ENCODE data around the gene RGMB.
A peak's percentile ranks its signal among the peaks of the same experiment; 100 is the strongest.

Gene RGMB

DNA sequence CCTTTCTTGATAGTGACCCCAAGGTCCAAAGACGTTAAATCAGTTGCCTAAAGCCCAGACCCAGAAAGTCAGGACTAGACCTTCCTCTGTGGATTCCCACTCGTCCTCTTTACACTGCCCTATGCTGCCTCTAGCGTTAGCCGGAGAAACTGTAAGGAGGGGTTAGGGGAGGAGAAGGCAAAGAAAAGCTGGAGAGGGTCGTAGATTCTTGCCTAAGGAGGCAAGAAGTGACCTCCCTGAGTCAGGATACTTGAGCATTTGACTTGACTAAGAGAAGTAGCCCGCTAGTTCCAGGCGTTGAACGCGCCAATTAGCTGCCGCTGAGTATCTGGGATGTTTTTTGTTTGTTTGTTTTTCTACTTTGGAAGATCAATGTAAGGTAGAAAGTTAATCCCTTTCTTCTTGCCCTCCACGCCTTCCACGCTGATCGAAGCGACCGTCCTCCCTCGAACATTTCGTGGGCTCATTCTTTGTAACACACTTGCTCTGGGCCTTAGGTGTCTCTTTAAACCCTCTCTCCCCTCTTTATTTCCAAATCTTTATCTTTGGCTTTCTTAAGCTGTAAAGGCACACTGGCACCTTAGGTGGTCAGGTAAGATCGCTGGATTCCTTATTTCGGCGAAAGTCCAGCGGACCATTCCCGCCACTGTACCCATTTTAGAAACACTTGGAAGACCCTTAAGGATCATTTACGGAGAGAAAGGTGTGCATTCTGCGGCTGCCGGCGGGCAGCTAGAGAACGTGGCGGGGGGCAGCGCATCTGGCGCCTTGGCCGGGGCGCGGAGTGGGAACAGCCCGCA, 5.1 kb upstream of the RGMB start:
- DNase-seq, result peak; percentile 10

DNA sequence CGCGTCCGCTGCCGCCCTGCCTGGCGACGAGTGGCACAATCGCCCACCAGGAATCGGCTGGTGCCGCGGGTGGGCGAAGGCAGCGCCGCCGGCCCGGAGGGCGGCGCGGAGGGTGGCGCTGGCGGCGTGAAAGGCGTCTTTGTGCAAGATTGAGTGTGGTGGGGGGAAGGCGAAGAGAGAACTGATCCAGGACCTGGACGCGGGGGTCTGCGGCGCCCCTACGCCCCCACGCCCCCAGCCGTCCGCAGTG, 4.6 kb upstream of the RGMB start:
- DNase-seq, result no peak

DNA sequence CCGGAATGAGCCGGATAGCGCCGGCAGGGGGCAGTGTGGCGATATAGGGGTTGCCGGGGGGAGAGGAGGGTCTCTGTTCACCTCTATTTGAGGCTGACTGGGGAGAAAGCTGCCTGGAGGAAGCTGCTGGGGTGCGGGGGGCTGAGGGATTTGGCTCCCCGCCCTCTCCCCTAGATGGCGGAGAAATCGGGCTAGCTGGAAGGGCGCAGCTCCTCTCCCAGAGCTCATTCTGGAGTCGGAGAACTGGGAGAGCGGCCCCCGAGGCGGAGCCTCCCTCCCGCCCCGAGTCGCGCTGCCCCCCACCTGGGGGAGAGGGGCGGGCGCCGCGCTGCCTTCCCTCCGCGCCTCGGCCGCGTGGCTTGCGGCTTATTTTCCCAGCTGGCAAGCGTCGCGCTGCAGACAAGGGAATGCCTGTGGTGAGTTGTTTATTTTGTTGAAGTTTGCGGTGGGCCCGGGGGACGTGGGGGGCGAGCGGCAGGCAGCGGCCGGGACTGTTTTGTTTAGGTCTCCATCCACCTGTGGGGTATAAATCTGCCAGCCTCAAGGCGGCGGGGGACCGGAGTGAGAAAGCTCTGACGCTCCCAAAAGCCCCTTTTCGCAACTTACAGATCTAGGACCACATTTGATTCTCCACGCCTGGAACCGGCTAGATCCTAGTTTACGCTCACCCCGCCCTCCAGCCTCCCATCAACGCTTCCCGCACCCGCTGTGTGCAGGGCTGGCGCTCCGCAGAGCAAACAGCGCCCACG, 4.1 kb upstream of the RGMB start:
- peak; percentile 31 for DNase-seq

DNA sequence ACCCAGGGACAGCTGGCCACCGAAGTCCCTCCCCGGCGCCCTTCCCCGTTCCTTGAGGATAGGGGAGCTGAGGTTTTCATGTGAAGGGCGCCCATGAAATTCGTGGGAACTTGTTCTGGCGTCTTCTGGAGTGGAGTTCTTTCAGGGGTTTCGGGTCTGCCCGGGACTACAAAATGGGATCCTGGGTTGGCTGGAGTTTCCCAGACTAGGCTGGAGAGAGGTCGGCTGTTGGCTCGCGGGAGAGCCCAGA, 3.6 kb upstream of the RGMB start:
- DNase-seq, result no peak

DNA sequence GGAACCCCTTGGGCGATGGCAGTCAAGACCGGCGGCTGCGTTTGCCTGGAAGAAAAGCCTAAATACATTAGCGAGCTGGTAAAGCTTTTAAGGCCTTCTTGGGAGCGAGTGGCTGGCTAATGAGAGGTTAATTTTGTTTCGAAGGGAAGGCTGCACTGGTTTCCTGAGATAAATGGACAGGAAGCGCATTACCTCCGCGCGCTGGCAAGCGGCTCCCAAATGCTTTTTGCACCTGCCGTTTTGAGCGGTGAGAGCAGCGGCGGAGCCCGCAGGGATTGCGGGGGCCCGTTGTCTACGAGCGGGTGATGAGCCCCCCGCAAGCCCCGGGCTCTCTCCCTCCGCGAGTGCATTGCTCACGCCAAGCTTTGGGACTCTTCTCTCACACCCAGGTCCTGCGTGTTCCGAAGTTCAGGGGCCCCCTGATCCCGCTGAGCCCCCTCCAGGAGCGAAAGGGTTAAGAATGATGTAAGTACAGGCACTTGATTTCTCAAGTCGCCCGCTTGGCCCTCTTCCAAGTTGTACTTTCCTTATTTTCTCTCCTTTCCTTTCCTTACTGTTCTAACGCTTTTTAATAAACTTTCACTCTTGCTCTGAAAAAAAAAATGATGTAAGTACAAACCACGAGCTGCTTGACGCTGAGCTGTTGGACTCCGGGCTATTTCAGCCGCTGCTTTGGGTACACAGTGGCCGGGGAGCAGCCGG, 3.1 kb upstream of the RGMB start:
- peak; percentile 19 for DNase-seq

DNA sequence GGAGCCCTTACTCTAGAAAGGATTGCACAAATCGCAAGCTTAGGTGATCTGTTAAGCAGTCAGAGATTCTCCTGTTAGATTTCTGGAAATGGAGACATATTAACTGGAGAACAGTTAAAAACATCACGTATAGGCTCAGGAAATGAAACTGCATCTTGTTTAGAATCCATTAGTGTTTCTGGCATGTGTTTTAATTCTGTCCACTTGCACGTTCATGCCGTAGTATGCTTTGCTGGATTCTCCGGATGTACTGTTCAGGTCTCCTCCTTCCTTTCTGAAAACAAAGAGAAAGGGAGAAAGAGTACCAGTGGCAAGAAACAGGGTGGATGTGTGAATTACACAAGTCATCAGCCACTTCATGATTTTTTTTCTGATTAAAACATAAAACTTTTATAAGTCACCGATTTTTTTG, 2.5 kb upstream of the RGMB start:
- no peak for DNase-seq

DNA sequence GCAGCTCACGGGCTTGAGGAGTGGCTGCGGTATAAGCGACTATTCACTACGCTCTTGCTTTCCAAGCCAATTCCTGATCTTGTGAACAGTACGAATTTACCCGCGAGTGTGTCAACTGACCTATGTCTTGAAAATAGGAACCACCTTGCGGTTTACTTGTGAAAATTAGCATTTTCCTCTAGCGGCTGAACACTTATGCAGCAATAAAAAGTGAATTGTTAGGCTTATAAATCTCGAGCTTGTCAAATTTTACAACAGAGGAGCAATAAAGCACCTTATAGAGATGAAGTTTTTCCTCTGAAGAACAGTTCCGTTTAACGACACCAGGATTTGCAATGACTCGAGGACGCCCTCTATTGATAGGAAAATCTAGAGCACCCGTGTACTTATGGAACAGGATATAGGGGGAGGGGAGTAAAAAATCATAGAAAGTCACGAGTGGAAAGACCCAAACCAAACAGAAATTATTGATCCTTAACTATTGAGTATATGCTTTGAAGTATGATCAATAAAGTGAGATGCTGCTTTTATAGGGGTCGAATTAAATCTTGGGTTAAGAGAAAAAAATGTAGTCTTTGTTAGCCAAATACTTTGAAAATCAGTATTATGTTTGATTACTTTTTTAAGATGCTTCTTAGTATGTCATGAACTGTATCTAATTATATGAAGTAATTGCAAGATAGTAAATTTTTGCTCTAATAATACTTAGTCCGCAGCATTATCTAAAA, 1.9 kb upstream of the RGMB start:
- peak; percentile 29 for DNase-seq

DNA sequence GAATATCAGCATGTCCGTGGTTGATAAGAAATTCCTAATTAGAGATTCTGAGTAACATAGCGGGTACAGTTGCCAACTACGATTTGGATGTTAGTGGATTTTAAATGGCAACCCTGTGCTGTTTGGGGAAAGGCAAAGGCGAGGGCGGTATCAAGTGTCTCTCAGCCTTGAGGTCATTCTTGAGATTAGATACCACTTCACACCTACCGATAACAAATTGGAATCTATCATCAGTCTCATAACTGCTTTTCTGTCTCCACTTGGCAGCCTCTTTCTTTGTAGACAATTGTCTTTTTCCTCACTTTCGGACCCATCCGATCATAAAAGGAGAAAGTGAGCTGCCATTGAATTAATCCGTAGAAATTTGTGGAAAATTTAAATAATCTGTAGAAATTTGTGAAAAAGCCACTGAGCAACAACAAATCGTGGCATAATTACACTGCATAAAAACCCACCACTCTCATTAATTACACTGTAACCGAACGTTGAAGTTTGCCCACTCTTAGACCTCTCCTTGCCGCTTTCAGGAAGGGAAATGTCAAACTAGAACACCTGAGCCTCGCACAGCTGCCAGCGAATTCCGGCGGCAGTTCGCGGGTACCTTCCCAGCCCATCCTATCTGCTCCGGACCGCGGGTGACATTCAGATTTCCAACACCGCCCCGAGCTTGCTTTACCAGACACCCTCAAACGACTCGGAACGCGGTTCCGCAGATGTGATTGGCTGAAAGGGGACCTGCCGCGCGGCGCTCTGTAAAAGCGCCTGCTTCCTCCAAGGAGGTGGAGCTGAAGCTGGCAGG, 849 bp upstream of the RGMB start:
- DNase-seq, result peak; percentile 43

DNA sequence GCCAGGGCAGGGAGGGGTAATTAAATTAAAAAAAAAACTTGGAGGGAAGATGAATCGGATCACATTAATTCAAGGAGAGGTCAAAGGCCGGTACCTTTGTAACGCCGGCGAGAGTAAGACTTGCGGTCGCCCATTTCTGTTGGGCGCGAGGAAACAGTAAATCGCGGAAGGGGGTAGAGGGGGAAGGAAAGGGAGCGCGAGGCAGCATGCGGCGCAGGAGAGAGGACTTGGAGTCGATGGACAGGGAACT, 324 bp upstream of the RGMB start:
- no peak for DNase-seq

DNA sequence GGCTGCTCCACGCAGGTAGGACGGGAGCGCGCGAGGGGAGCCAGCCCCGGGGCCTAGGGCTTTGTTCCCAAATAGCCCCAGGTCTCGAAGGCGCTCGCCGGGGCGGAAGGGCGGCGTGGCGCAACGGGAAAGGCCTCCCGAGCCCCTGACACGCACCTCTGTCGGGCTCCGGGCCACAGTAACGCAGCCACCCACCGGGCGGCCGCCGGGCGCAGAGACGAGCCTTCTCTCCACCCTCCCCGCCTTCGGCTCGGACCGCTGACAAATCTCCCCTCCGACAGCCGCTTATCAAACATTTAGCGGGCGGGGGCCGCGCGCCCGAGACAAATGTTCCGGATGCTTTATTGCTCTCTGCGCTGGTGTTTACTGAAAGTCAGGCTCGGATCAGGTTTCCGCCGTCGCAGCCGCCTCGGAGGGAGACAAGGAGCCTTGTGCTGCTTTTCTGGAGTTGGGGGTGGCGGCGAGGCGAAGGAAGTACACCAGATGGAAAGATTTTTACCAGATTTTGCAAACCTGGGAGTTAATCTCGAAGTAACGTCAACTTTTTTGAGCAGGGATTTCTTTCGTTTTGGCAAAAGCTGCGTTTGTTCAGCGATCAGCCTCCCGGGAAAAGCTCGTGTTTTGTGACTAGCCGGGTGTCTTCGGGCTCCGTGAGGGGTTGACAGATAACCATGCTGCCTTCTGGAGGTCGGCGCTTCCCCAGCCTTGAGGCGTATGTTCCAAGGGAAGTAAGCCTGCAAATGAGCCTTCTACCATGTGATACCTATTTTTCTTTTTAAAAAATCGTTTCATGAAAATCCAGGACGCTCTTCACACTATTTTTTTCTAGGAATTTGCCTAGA, 950 bp downstream of the RGMB start:
- peak; percentile 53 for DNase-seq

DNA sequence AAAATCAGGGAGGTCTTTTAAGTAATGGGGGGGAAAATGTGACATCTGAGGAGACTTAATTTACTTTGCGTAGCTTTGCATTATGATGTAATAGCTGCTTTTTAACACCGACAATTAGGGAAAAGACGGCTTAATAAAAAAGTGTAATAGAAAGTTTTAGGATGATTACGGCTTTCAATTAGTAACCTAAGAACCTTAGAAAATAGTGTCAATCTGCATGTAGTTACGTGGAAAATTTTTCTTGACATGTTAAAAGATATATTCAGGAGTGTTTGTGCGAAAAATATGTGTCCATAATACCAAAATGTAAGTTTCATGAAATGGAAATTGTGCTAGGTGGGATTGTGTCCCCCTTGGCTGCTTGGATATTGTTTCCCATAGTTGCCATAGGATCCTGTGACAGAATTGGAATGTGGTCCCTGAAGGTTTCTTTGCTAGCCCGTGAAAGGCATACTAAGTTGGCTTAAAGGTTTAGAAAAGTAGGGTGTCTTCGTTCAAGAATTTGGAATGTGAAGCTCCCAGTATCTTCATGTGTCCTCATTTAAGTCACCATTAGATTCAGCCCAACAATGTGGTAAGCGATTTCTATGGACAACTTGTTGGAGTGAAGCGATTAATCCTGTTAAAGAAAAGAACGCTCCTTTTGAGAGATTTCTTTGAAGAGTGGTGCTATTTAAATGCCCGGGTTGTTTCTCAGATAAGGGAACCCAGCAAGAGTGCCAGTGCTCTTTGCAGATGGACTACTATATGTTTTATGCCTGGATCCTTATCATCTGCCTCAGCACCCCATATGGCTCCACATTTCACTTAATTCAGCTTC, 2.0 kb downstream of the RGMB start:
- DNase-seq, result no peak

DNA sequence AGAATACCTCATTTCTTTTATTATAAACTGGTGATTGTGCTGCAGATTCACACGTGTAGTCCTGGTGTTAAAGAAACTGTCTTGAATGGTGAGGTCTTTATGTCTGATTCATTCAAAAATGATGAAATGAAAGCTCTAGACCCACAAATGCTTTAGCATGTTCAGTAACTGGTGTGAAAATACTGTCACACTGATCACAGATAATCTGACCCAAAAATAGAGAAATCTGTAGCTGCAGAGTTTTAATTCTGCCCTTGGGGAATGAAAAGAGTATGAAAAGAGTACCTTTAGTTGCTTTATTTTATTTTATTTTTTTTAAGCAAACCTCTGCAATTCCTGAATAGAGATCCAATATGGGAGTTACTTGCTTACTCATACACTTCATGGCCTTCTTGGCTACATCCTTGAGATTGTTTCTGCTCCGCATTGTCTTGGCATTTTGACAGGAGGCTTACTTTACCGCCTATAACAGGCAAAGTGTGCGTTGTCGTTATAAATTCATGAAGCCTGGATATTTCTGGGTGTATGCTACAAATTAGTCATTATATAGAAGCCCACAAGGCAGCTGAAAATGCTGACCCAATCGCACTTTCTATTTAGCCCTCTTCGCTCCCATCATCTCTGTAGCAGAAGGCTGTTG, 2.7 kb downstream of the RGMB start:
- DNase-seq, result no peak

DNA sequence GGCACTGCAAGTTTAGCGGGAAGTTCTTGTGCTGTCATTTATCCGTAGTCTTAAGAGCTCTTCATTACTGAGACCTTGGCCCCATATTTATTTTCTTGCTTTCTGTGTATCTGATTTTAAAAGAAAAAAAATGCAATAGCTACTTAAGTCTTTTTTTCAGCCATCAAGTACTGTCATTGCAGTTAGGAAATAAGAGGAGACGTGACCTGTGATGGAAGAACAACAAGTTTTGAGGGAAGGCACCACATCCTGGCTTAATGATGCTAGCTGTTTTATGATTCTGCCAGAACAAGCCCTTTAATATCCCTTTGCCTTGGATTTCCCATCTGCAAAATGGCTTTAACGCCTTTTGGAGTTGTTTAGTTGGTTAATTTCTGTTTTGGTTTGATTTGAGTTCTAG, 3.8 kb downstream of the RGMB start:
- no peak for DNase-seq

DNA sequence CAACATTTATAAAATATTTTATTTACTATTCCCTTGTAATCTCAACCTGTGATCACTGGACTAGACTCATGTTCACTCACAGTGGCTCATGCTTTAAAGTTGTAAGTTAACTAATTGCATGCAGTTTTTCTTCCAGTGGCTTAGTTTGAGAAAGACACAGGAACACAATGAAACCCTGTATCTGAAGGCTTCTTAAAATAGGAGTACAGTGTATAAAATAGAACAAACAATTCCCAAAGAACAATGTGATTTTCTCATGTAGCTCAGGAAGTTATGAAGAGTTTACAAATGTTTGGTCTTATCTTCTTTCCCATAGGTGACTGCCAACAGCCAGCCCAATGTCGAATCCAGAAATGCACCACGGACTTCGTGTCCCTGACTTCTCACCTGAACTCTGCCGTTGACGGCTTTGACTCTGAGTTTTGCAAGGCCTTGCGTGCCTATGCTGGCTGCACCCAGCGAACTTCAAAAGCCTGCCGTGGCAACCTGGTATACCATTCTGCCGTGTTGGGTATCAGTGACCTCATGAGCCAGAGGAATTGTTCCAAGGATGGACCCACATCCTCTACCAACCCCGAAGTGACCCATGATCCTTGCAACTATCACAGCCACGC, 5.9 kb downstream of the RGMB start:
- DNase-seq, result no peak

DNA sequence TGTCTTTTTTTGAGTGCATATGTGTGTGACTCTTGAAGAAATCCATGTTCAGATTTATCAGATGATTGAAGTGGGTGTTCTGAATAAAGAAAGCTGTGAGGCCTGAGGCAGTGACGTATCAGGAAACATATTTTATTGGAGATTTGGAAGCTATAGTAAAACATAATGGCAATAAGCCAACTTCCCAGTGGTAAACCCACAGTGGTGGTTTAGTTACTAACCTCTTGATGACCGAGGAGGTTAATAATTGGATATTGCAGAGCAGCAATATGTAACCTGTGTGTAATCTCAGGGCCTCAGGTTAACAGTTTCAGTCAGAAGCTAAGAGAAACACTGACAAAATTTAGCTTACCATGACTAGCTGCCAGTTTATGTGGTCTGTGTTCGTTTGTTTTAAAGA, 6.9 kb downstream of the RGMB start:
- no peak for DNase-seq

DNA sequence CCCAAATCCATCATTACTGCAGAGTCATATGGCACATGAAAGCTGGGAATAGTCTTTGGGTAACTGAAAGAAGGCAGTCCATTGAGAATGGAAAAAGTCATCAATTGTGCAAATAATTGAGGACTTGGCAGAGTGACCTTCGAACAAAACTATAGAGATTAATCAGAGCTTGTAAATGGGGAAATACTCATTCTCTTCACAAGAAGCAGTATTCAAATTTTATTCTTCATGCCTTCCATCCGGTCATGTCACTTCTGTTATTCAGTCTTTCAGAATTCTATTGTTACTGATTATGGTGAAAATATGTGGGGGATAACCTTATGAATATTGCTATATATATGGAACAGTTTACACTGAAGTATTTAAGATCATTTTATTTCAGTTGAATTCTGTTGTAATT, 8.1 kb downstream of the RGMB start:
- no peak for DNase-seq

DNA sequence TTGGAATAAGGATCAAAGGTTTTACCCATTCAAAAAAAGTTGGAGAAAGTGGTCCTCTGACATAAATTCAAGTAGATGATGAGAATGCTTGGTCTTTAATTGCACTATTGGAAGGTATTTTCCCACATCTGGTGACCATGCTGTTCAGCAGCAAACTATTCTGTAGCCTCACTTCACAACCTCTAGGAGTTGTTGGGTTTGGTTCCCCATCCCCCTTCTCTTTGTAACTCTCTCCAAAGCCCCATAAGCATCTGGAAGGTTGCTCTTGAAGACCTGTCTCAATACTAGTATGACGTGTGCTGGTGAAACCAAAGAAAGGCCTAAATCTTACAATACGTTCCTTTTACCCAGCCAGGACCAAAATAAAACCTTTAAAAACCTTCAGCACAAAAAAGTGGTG, 8.5 kb downstream of the RGMB start:
- DNase-seq, result no peak

DNA sequence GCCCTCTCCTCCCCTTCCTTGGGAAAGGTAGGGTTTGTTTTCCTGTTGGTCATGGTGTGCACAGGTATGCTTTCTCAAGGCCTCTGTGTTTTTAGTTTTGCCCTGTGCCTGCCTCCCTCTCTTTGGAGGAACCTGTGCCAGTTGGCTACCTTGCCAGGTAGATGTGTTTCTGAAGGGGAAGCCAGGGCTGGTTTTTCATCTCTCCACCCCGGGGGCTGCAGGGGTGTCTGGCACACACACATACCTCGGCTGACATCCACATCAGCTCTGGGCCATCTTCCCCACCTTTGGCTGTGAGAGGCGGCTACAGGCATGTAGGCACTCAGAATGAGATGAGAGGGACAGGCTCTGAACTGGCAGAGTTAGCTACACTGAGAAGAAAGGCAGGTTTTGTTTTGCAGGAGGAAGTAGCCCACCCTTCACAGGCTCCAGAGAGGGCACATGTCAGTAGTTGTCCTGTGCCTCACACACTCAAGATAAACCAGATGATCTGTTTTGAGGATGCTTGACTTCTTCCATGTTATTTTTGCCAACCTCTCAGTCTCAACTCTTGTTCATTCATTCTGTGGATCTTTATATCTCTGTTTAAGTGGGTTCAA, 9.7 kb downstream of the RGMB start:
- DNase-seq, result no peak

DNA sequence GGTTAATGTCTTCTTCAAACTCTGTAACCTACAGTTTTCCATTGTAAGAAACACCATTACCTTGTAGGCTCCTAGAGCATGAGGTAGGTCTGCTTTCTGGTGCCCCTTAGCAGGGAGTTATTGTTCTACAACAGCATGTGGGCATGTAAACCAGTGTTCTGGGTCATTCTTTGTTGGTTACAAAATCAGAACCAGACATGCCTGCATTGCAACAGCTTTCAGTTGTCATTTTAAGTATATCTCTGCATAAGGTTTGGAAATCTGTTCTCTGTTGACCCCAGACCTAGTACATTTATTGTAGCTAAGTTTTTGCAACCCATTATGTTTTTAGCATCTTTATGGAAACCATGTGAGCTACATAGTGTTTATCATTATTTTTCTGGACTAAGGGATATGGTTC, 10.9 kb downstream of the RGMB start:
- no peak for DNase-seq

DNA sequence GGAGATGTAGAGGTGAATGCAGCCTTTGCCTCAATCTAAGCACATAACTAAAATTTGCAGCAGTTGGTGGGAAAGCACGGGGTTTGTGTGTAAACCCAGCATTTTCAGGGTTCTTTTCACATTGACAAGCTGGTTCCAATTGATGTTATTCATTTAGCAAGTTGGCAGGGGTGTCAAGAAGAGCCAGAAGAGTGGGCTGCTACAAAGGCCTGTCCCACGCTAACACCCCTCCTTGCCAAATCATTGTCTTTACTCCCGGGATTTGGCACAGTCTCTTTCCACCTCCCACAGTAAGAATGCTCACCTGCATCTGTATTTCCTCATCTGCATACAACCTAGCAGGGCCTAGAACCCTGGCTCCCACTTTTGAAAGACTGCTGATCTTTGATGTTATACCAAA, 11.8 kb downstream of the RGMB start:
- DNase-seq, result no peak

All from stimulated activated naive CD4-positive, alpha-beta T cell treated with Interleukin-2 at 50 U/mL for 16 hours (primary cell).